ENCODE data around the gene C1orf116.

Gene C1orf116

DNA sequence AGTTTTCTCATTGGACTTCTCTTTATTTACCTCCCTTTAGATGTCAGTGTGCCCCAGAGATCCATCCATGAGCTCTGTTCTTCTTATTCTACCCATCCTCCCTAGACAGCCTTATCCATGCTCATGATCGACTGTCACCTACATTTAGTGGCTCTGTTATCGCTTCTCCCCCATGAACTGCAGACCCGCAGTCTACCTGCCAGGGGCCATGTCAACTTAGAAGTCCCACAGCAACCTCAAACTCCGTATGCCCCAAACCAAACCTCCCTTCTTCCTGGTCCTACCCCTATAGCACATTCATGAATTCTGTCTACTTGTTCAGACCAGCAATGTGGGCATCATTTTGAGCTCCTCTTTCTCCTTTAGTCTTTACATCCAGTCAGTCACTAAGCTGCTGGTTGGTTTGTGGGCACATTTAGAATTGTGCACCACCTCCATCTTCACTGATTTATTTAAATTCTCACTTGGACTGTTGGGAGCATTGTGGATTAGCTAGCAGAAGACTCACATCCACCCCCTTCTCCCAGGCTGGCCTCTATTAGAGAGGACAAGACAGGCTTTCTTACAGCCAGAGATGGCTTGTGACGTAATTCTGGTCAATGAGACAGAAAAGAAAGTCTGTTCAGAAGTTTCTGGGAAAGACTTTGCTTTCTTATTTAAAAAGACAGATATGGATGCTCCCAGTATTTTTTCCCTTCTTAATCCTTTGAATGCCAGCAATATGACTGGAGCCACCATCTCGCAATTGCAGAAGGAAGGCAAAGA lies 19.1 kb downstream of the C1orf116 start:
- Histone ChIP-seq H3K27ac (ENCODE audit: low read length) (no peak overlapping the region), H3K9me3 (ENCODE audit: insufficient read depth, low read depth, low read length) (no peaks in the 10 kb centered on the region), H3K9ac (ENCODE audit: low read depth, low read length) (no peak overlapping the region), H3K27me3 (ENCODE audit: insufficient read depth, low read length) (no peaks in the 10 kb centered on the region), H3K4me3 (ENCODE audit: low read length) (no peak overlapping the region), H3K4me1 (ENCODE audit: insufficient read depth, low read length) (no peaks in the 10 kb centered on the region), H3K36me3 (ENCODE audit: insufficient read depth, low read depth, low read length) (no peaks in the 10 kb centered on the region)

DNA sequence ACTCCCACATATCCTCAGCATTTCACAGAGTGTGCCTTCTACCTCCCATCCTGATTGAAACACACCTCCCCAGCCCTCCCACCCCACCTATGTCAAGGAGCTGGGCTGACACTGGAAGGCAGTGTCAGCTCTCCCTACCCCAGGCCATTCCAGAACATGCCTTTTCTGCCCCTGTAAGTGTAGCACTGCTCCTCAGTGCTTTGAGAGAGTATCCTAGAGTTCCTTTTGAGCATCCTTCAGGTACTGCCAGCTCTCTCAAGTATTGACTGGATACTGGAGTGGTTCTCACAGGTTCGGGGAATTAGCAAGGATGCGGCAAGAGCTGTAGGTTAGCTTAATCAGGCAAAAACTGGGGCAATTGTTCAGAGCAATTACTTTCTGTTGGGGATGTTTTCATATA lies 21.8 kb downstream of the C1orf116 start:
- Histone ChIP-seq H3K27me3 (ENCODE audit: insufficient read depth, low read length) (no peaks in the 10 kb centered on the region), H3K9ac (ENCODE audit: low read depth, low read length) (no peak overlapping the region), H3K4me1 (ENCODE audit: insufficient read depth, low read length) (no peaks in the 10 kb centered on the region), H3K4me3 (ENCODE audit: low read length) (no peak overlapping the region), H3K27ac (ENCODE audit: low read length) (no peak overlapping the region), H3K9me3 (ENCODE audit: insufficient read depth, low read depth, low read length) (no peaks in the 10 kb centered on the region), H3K36me3 (ENCODE audit: insufficient read depth, low read depth, low read length) (no peaks in the 10 kb centered on the region)

DNA sequence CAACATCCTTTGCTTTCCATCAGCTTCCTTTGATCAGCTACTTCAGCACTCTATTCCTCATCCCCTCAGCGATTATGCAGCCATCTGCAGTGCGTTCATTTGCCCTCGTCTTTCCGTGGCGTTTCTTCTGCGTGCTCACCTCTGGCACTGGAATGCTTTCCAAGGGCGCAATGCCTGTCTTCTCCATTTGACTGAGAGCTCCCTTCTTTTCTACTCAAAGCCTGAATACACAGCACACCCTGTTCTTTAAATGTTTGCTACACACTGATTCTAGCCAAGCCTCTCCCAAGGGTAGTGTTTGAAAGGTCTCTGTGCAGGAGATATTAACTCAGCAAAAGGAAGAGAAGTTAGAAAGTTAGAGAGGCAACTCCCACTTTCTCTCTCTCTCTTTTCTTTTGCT lies 22.6 kb downstream of the C1orf116 start:
- H3K27ac ChIP-seq (ENCODE audit: low read length) = no peak overlapping the region
- no peaks in the 10 kb centered on the region for H3K27me3 ChIP-seq (ENCODE audit: insufficient read depth, low read length)
- H3K4me1 ChIP-seq (ENCODE audit: insufficient read depth, low read length) = no peaks in the 10 kb centered on the region
- H3K9ac ChIP-seq (ENCODE audit: low read depth, low read length) = no peak overlapping the region
- H3K9me3 ChIP-seq (ENCODE audit: insufficient read depth, low read depth, low read length) = no peaks in the 10 kb centered on the region
- no peak overlapping the region for H3K4me3 ChIP-seq (ENCODE audit: low read length)
- H3K36me3 ChIP-seq (ENCODE audit: insufficient read depth, low read depth, low read length) = no peaks in the 10 kb centered on the region

DNA sequence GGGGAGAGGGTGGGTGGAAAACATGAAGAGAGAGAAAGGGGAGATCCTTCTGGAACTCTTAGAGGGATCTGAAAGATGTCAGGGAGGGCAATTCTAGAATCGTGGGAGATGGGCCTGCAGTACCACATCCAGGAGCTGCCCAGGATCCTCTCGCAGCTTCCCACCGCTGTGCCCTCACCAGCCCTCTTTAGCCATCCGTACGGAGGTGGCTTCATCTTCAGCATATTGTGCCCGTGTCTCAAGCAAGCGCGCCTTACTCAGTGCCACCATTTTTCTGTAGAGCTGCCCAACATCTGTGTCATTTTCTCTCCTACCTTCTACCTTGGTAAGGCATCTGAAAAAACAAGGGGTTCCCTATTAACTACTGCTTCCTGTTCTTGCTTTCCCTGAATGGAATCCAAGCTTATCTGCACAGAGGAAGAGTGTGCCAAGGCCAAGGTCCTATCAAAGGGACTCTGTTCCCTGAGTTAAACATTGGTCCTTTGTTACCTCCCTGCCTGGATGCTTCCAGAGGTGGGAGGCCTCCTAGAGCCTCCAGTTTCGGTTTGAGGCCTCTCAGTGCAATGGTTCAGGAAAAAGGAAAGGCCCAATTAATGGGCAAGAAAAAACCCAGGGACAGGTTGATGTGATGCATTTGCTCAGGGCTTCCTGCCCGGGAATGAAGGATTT lies 23.2 kb downstream of the C1orf116 start:
- H3K27me3 ChIP-seq (ENCODE audit: insufficient read depth, low read length) = no peaks in the 10 kb centered on the region
- H3K9me3 ChIP-seq (ENCODE audit: insufficient read depth, low read depth, low read length) = no peaks in the 10 kb centered on the region
- H3K27ac ChIP-seq (ENCODE audit: low read length) = no peak overlapping the region
- H3K4me3 ChIP-seq (ENCODE audit: low read length) = no peak overlapping the region
- H3K9ac ChIP-seq (ENCODE audit: low read depth, low read length) = no peak overlapping the region
- H3K36me3 ChIP-seq (ENCODE audit: insufficient read depth, low read depth, low read length) = no peaks in the 10 kb centered on the region
- H3K4me1 ChIP-seq (ENCODE audit: insufficient read depth, low read length) = no peaks in the 10 kb centered on the region

DNA sequence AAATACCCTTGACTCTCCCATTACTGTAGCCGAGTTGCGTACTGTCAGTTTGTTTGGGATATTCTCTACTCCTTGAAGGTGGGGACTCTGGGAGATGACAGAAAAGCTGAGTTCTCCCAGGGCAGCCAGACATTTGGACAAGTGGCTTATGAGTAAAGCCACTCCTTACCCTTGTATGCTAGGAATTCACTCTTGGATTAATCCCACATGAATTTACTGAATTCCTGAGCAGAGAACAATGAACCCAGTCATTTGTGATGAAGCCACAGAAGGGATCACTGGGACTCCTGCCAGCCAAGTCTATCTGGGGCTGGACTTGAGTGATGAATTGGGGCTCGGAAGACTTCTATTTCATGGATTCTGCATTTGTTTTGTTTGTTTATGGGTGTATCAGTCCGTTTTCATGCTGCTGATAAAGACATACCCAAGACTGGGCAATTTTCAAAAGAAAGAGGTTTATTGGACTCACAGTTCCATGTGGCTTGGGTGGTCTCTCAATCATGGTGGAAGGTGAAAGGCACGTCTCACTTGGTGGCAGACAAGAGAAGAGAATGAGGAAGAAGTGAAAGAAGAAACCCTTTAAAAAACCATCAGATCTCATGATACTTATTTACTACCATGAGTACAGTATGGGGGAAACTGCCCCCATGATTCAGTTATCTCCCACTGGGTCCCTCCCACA lies 25.1 kb downstream of the C1orf116 start:
- Histone ChIP-seq H3K9ac (ENCODE audit: low read depth, low read length) (no peak overlapping the region), H3K36me3 (ENCODE audit: insufficient read depth, low read depth, low read length) (no peaks in the 10 kb centered on the region), H3K27me3 (ENCODE audit: insufficient read depth, low read length) (no peaks in the 10 kb centered on the region), H3K27ac (ENCODE audit: low read length) (no peak overlapping the region), H3K4me3 (ENCODE audit: low read length) (no peak overlapping the region), H3K4me1 (ENCODE audit: insufficient read depth, low read length) (no peaks in the 10 kb centered on the region), H3K9me3 (ENCODE audit: insufficient read depth, low read depth, low read length) (no peaks in the 10 kb centered on the region)

DNA sequence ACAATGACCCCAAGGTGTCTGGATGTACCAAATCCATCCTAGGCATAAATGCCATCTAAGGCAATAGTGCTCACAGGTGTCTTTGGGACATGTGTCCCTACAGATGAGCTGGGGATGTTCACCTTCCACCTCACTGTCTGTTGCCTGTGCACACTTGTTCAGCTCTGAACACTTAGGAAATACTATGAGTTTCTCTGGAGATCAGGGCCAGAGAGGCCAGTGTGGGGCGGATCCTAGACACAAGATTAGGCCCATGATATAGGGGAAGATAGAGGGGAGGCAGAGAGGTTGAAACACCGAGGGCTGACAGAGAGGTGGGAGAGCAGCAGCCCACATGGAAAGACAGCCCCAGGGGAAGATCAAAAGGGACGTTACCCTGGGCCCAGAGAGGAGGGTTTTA lies 25.6 kb downstream of the C1orf116 start:
- H3K9ac ChIP-seq (ENCODE audit: low read depth, low read length) = no peak overlapping the region
- no peak overlapping the region for H3K4me3 ChIP-seq (ENCODE audit: low read length)
- no peak overlapping the region for H3K27ac ChIP-seq (ENCODE audit: low read length)
- no peaks in the 10 kb centered on the region for H3K27me3 ChIP-seq (ENCODE audit: insufficient read depth, low read length)
- no peaks in the 10 kb centered on the region for H3K4me1 ChIP-seq (ENCODE audit: insufficient read depth, low read length)
- no peaks in the 10 kb centered on the region for H3K36me3 ChIP-seq (ENCODE audit: insufficient read depth, low read depth, low read length)
- no peaks in the 10 kb centered on the region for H3K9me3 ChIP-seq (ENCODE audit: insufficient read depth, low read depth, low read length)

DNA sequence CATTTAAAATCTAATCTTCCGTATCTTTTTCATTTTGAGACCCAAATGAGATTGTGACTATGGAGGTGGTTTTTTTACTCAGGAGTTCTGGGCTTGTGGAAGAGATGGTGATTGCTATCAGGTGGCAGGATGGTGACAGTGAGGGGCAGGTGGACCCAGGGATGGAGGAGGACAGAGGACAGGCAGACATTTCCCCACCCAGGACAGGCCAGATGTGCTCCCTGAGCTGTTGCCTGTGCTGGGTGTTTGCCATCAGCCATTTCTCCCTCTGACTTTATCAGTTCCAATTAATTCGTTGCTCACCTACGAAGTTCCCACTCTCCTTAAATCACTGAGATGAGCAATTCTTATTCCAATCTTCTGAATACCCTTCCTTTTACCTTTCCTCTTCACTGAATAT lies 26.5 kb downstream of the C1orf116 start:
- Histone ChIP-seq H3K9ac (ENCODE audit: low read depth, low read length) (no peak overlapping the region), H3K9me3 (ENCODE audit: insufficient read depth, low read depth, low read length) (no peaks in the 10 kb centered on the region), H3K27me3 (ENCODE audit: insufficient read depth, low read length) (no peaks in the 10 kb centered on the region), H3K4me3 (ENCODE audit: low read length) (no peak overlapping the region), H3K36me3 (ENCODE audit: insufficient read depth, low read depth, low read length) (no peaks in the 10 kb centered on the region), H3K27ac (ENCODE audit: low read length) (no peak overlapping the region), H3K4me1 (ENCODE audit: insufficient read depth, low read length) (no peaks in the 10 kb centered on the region)

DNA sequence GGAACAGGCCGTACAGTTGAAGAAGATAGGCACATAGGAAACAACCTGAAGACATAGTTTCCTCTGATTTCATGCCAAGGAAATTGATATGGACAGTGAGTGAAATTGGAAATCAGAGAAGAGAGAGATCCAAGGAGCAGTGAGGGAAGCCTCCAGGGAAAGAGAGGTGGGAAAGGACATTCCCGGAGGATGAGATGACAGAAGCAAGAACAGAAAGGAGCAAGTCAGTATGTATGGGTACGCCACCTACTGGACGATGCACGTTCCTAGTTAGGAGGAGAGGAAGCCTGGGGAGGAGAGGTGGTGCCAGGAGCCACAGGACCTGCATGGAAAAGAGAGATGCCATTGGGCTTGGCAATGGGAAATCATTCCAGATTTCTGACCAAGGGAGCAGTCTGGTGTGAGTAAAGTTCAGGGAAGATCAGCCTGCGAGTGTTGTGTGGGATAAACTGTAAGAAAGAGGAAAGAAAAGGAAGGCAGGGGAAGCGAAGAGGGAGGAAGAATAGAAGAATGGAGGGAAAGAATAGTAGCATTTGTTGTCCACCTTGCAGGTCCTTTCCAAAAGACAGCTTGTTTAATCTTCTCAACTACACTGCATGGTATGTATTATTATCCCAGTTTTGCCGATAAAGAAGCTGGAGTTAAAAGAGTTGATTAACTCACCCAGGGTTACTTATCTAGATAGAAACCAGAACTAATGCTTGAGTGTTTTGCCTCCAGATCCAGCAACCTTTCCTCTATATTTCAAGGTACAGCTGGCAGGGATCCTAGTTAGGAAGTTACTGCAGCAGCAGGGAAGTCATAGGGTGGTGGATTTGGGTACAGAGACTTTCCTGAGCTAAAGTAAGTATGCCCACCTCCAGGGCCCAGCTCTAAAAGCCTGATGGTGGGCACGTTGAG lies 27.4 kb downstream of the C1orf116 start:
- H3K4me1 ChIP-seq (ENCODE audit: insufficient read depth, low read length) = no peaks in the 10 kb centered on the region
- no peak overlapping the region for H3K4me3 ChIP-seq (ENCODE audit: low read length)
- H3K27ac ChIP-seq (ENCODE audit: low read length) = no peak overlapping the region

DNA sequence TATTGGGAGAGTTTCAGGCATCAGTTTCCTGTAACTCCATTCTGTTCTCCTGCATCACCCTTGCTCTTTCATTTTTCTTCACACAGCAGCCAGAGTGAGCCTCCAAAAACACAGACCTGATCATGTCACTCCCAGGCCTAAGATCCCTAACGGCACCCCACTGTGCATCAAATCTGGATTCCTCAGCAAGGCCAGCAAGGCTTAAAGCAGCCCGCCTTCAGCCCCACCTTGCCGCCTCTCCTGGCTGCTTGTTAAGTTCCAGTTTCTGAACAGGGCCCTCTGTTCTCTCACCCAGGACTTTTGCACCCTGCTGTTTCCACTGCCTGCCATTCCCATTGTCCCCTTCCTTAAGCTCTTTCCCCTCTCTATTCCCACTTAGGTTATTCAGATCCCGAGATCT lies 29.3 kb downstream of the C1orf116 start:
- Histone ChIP-seq H3K27ac (ENCODE audit: low read length) (no peak overlapping the region), H3K4me1 (ENCODE audit: insufficient read depth, low read length) (no peaks in the 10 kb centered on the region), H3K4me3 (ENCODE audit: low read length) (no peak overlapping the region), H3K9me3 (ENCODE audit: insufficient read depth, low read depth, low read length) (no peaks in the 10 kb centered on the region), H3K27me3 (ENCODE audit: insufficient read depth, low read length) (no peaks in the 10 kb centered on the region), H3K9ac (ENCODE audit: low read depth, low read length) (no peak overlapping the region), H3K36me3 (ENCODE audit: insufficient read depth, low read depth, low read length) (no peaks in the 10 kb centered on the region)

More for the DNA sequence above, 27.4 kb downstream of the C1orf116 start:
- H3K36me3 ChIP-seq (ENCODE audit: insufficient read depth, low read depth, low read length) = no peaks in the 10 kb centered on the region
- H3K27me3 ChIP-seq (ENCODE audit: insufficient read depth, low read length) = no peaks in the 10 kb centered on the region
- H3K9me3 ChIP-seq (ENCODE audit: insufficient read depth, low read depth, low read length) = no peaks in the 10 kb centered on the region
- H3K9ac ChIP-seq (ENCODE audit: low read depth, low read length) = no peak overlapping the region

DNA sequence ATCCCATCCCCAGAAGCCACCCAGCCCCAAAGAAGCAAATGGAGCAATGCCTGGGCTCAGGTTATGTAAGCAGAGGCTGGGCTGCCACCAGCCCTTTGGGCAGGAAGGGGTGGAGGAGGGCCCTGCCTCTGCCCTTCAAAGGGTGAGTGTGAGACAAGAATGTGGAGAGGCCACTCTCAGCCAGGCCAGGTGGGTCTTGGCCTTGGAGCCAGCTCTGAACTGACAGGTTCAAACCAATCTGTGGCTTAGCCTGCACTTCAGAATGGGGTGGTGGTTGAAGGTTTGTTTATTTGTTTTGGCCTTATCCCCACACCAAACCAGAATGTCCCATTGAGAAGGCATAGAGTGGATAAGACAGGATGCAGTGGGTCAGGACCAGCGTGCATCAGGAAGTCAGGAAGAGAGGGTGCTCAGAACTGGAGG lies 29.8 kb downstream of the C1orf116 start:
- no peak overlapping the region for H3K4me3 ChIP-seq (ENCODE audit: low read length)
- H3K4me1 ChIP-seq (ENCODE audit: insufficient read depth, low read length) = no peaks in the 10 kb centered on the region
- no peak overlapping the region for H3K9ac ChIP-seq (ENCODE audit: low read depth, low read length)
- H3K9me3 ChIP-seq (ENCODE audit: insufficient read depth, low read depth, low read length) = no peaks in the 10 kb centered on the region
- no peaks in the 10 kb centered on the region for H3K36me3 ChIP-seq (ENCODE audit: insufficient read depth, low read depth, low read length)
- H3K27ac ChIP-seq (ENCODE audit: low read length) = no peak overlapping the region
- H3K27me3 ChIP-seq (ENCODE audit: insufficient read depth, low read length) = no peaks in the 10 kb centered on the region

DNA sequence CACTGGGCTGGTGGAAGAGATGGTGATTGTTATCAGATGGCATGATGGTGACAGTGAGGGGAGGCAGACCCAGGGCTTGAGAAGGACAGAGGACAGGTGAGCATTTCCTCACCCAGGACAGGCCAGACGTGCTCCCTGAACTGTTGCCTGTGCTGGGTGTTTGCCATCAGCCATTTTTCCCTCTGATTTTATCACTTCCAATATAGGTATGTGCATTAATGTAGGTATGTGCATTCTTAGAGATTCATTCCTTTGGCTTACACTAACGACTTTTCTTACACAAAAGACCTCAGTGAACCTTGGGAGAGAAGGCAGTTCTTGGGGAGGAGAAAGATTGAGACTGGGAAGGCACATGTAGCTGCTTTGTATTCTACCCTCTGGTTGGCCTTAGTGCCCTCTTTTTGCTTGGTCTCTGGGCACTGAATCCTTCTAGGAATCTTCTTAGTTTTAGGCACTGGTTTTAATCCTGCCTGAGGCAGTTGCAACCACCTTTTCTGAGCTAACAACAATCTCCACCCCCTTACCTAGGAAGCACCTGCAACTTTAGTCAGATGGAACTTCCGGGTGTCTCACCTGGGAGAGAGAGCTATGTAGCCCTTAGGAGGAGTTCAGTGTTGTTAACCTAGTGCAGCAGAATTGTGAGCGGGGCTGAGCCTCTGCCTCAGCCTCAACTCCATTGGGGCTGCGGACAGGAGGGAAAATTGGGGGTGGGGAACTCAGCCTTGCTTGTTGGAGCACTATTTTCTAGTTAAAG lies 30.9 kb downstream of the C1orf116 start:
- Histone ChIP-seq H3K4me1 (ENCODE audit: insufficient read depth, low read length) (no peaks in the 10 kb centered on the region), H3K27me3 (ENCODE audit: insufficient read depth, low read length) (no peaks in the 10 kb centered on the region), H3K4me3 (ENCODE audit: low read length) (no peak overlapping the region), H3K9ac (ENCODE audit: low read depth, low read length) (no peak overlapping the region), H3K9me3 (ENCODE audit: insufficient read depth, low read depth, low read length) (no peaks in the 10 kb centered on the region), H3K27ac (ENCODE audit: low read length) (no peak overlapping the region), H3K36me3 (ENCODE audit: insufficient read depth, low read depth, low read length) (no peaks in the 10 kb centered on the region)

Measured in iPS-20b (cell line).